GM21619 (cell line): Measurements from ENCODE around the gene ZBBX.

Experiments
- ATAC-seq: cut with Tn5 transposase; IDR thresholded peaks from one replicate; pipeline ENCODE4 v1.9.1; 2021; ENCODE audit not compliant: unreplicated experiment

Gene ZBBX

GRCh38 chr3:167306319-167306718 is 73.8 kb downstream of the ZBBX start:
- no peak for ATAC-seq

GRCh38 chr3:167305340-167305890 is 74.7 kb downstream of the ZBBX start:
- ATAC-seq: no peak

- ATAC-seq: no peak
Observed at GRCh38 chr3:167304077-167304476, 76.0 kb downstream of the ZBBX start.

GRCh38 chr3:167302678-167303077 is 77.4 kb downstream of the ZBBX start:
- no peak for ATAC-seq

GRCh38 chr3:167300207-167300606 is 79.9 kb downstream of the ZBBX start:
- ATAC-seq: no peak

GRCh38 chr3:167289435-167289834 is 90.7 kb downstream of the ZBBX start:
- ATAC-seq: no peak

- no peak for ATAC-seq
Observed at GRCh38 chr3:167288737-167289136, 91.4 kb downstream of the ZBBX start.

GRCh38 chr3:167287308-167287707 is 92.8 kb downstream of the ZBBX start:
- ATAC-seq: no peak

- ATAC-seq: no peak
Observed at GRCh38 chr3:167274141-167274874, 105.8 kb downstream of the ZBBX start.

- ATAC-seq: no peak
Observed at GRCh38 chr3:167253037-167253436, 127.1 kb downstream of the ZBBX start.

- ATAC-seq: no peak
Observed at GRCh38 chr3:167251678-167252077, 128.4 kb downstream of the ZBBX start.

- no peak for ATAC-seq
Observed at GRCh38 chr3:167246252-167246651, 133.8 kb downstream of the ZBBX start.

- ATAC-seq: no peak
Observed at GRCh38 chr3:167241048-167241845, 138.8 kb downstream of the ZBBX start.

GRCh38 chr3:167228135-167228534 is 152.0 kb downstream of the ZBBX start:
- ATAC-seq: no peak

GRCh38 chr3:167225821-167226220 is 154.3 kb downstream of the ZBBX start:
- no peak for ATAC-seq

- ATAC-seq: no peak
Observed at GRCh38 chr3:167209011-167209410, 171.1 kb downstream of the ZBBX start.

GRCh38 chr3:167203062-167203461 is 177.0 kb downstream of the ZBBX start:
- no peak for ATAC-seq

- ATAC-seq: no peak
Observed at GRCh38 chr3:167198949-167199600, 181.0 kb downstream of the ZBBX start.
